ENCODE results near the gene CCDC110.

The CCDC110 gene

GRCh38 chr4:185481401-185481800 lies 9.9 kb upstream of the CCDC110 start:
- no peak for TF ChIP-seq GABPA (IDR thresholded peaks at IDR 0.05; ENCODE audit: low read depth)
- no peak for TF ChIP-seq CTCF (IDR thresholded peaks at IDR 0.05; ENCODE audit: insufficient read depth, low read length)
- TF ChIP-seq REST (IDR thresholded peaks at IDR 0.05; ENCODE audit: insufficient replicate concordance, low read depth) = no peak
- no peak for TF ChIP-seq SPI1 (IDR thresholded peaks at IDR 0.05; ENCODE audit: borderline replicate concordance, low read depth)
- TF ChIP-seq POLR2AphosphoS5 (IDR thresholded peaks at IDR 0.05; ENCODE audit: low read depth) = no peak
- Histone ChIP-seq H3K4me3 (replicated peaks; ENCODE audit: insufficient read depth, low read length) (no peak overlapping the region), H3K27ac (replicated peaks) (no peak overlapping the region), H3K27me3 (ENCODE audit: insufficient read depth, poor library complexity, severe bottlenecking) (peaks cover 28% of the 10 kb centered on the region)
- no peak for DNase-seq (ENCODE audit: low read depth in 1 of 2, low spot score in 1 of 2)

- H3K27me3 ChIP-seq (ENCODE audit: insufficient read depth, poor library complexity, severe bottlenecking) = peaks cover 28% of the 10 kb centered on the region
- DNase-seq (ENCODE audit: low read depth in 1 of 2, low spot score in 1 of 2) = no peak
- TF ChIP-seq POLR2AphosphoS5 (IDR thresholded peaks at IDR 0.05; ENCODE audit: low read depth) = no peak
- TF ChIP-seq GABPA (IDR thresholded peaks at IDR 0.05; ENCODE audit: low read depth) = no peak
- no peak for TF ChIP-seq REST (IDR thresholded peaks at IDR 0.05; ENCODE audit: insufficient replicate concordance, low read depth)
- TF ChIP-seq CTCF (IDR thresholded peaks at IDR 0.05; ENCODE audit: insufficient read depth, low read length) = no peak
- TF ChIP-seq SPI1 (IDR thresholded peaks at IDR 0.05; ENCODE audit: borderline replicate concordance, low read depth) = no peak
- H3K4me3 ChIP-seq (replicated peaks; ENCODE audit: insufficient read depth, low read length) = no peak overlapping the region
- H3K27ac ChIP-seq (replicated peaks) = no peak overlapping the region
These were observed 8.6 kb upstream of the CCDC110 start for GRCh38 chr4:185480016-185480732.

GRCh38 chr4:185479507-185479971 lies 8.0 kb upstream of the CCDC110 start:
- TF ChIP-seq REST (IDR thresholded peaks at IDR 0.05; ENCODE audit: insufficient replicate concordance, low read depth) = no peak
- no peak for DNase-seq (ENCODE audit: low read depth in 1 of 2, low spot score in 1 of 2)
- peaks cover 28% of the 10 kb centered on the region for H3K27me3 ChIP-seq (ENCODE audit: insufficient read depth, poor library complexity, severe bottlenecking)
- no peak overlapping the region for H3K4me3 ChIP-seq (replicated peaks; ENCODE audit: insufficient read depth, low read length)
- H3K27ac ChIP-seq (replicated peaks) = no peak overlapping the region
